Effector CD8-positive, alpha-beta T cell (primary cell): Measurements from ENCODE around the gene NTF3.

Experiments
- DNase-seq: peaks from one replicate; lab custom pipeline; 2025; lab: John Stamatoyannopoulos, UW

The NTF3 gene

DNA sequence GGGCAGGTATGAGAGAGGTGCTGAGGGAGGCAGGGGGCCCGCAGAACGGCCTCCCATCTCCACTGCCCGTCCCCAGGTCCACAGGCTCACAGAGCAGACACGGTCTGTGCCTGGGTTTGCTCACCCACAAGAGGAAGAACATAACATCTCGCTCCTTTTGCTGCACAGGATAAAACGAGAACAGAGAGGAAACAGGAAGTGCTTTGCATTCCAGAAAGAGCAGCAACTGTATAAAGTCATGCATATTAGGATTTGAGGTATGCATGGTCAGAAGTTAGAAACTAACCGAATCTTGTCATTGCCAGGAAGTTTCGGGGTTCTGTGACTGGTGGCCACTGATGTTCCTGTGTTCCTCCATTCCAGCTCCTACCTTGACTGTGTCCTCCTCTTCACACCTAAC is 25.0 kb downstream of the NTF3 start:
- no peak for DNase-seq

DNA sequence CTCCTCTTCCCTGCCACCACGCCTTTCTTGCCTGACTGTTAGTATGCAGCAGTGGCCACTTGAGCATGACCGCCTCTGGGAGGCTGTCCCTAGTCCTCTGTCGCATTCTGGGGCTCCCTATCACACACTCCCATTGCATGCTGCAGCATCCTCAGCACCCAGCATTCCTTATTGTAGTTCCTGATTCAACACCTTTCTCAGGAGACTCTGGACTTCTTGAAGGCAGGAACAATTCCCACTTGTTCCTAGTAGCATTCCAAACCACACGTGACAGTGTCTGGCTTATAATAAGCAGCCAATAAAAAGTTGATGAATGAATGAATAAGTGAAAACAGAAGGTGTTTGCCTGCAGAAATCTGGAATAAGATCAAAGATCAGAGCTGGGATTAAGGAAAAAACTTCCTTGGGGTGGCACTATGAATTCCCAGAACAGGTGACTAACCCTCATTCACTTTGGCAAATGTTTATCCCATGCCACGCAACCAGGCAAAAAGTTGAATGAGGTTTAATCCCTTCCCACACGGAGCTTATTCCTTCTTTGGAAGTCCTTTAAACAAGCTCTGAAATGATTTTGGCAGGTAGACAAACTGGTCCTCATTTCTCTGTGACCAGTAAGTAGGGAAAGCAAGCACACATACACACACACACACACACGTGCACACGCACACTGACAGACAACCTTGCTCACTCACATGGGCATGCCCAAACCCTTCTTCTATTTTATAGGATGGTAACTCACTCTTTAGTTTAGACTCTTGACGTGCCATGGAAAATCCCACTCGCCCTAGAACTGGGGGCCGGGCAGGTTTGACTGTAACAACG is 26.5 kb downstream of the NTF3 start:
- no peak for DNase-seq

DNA sequence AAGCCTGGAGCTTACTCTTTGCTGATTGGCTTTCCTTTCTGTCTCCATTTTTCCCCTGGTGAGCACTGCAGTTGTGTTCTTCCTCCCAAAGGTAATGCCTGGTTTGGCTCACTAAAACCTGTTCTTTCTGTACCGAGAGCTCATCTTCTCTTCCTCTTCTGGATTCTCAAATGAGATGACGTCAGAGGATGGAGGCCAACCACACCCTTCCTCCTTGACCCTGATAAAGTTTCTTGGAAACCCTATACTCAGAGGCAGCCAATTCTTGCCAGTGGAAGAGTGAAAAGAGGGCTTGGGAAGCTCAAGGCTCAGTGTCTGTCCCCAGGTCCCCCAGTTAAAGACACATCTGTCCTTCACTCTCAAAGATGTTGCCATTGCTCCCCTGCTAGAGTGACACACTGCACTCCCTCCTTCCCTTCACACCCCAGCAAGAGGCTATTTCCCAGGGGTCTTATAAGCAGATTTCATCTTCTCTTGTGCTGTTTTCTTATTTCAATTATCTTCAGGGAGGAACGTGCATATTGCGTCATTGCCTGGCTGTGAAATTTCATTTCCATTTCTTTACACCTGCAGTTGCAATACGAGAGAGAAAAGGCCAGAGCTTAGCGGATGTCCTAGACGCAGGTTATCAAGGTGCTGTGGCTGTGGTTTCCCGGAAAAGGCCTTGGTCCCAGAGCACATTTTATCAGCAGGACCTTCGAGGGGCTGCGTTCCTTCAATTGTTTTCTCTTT is 27.3 kb downstream of the NTF3 start:
- DNase-seq = no peak

DNA sequence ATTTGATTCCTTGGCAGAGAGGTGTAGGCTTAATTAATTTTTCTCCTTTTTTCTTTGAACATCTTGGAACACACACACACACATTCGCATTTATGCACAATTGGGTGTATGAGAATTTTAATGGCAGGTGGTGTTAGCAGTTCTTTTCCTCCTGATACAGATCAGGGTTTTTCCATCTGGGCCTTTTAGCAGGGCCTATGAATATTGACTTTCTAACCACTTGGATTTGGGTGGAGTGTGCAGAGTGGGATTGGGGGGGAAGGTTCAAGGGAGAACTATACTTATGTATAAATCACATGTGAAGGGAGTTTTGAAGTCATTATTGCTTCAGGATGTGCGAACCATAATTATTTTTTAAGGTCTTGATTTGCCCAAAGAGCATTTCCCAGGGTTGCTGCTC is 28.9 kb downstream of the NTF3 start:
- DNase-seq = no peak

DNA sequence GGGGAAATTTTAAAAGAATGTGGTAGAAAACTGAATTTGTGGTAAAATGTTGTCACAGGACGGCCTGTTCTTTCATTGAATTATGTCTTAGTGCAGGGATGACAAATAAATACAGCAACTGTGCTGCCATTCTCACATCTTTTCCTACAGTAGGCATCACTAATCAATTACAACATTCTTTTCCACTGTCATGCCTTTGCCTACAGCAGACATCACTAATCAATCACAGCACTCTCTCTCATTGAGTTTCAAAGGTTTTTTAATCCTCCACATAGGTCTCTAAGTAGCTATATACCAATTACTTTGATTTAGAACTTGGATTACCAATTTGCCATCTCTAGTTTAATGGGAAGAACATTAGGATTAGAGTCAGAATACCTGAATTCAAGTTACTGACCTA is 30.1 kb downstream of the NTF3 start:
- DNase-seq = no peak

DNA sequence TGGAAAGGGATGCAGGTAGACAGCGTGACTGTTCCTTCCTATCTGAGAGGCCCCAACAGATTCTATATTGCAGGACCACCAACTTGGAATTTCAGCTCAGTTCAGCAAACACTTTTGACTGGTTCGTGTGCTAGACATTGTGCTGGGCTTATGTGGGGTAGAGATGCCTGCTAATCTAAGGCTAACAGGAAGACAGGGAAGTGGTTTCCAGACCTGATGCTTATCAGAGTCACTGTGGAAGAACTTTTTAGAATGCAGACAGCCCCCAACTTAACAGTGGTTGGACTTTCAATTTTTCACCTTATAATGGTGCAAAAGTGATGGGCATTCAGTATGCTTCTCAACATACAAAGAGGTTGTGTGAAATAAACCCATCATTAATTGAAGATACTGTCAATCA is 32.2 kb downstream of the NTF3 start:
- no peak for DNase-seq

DNA sequence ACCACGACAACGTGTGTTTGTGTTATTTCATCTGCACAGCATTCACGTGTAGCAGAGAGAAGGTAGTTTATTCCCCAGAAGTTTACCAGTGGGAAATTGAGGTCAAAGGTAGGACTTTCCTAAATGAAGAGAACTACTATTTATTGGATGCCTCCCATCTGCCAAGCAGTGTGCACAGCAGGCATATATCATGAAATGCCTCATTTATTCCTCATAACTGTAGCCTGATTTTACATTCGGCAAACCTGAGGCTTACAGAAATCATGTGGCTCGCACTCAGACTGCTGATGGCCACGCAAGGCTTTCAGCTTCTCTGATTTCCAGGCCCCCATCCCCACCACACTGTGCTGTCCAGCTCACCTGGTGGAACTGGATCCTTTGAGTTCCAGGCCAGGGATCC is 33.5 kb downstream of the NTF3 start:
- DNase-seq = no peak

DNA sequence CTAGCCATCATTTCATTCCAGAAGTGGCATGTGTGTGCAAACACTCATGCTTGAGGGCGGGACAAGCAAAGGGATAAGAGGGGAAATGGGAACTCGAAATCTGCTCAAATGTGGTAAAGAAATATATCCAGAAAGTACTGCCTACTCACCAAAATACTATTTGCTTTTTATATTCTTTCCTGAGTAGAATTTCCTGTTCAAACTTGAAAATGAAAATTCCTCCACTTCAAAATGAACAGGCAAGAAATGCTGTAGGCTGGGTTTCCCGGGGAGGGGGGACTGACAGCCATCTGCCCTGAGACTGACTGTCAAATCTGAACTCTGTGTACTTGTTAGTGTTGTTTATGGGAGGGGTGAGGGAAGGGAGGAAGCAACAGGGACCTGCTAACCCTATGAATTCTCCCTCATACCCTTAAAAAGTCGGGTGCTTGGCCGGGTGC is 34.6 kb downstream of the NTF3 start:
- no peak for DNase-seq

DNA sequence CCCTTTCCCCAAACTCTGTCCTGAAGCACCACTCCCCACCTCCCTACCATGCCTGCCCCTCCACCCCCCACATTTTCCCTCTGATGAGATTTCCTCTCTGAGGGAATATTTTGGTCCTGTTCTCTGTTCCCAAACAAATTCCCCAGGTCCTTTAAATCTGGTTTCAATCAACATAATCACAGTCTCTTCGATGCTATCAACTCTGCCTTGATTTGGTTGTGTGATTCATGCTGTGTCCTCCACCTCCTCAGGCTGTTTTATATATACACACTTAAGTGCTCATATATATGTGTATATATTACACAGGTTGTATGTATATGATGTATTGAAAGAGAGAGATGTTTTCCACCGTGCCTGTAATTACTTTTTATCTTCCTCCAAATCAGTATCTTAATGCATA is 36.0 kb downstream of the NTF3 start:
- no peak for DNase-seq

DNA sequence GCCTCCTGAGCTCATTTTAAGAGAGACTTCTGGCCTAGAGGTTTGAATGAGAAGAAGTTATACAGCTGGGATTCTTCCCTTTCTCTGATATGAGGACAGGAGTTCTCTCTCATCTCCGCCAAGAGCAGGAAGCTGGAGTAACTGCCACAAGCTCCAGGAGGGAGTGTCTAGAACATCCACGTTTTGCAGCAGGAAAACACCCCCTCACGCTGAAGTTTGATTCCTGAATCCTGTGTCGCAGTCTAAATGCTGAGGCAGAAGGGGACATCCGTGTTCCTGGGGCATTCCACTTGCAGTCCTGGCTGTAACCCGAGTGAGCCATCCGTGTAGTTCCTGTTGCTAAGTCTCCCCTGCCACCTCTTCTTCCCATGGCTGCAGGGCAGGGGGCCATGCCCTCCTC is 38.3 kb downstream of the NTF3 start:
- DNase-seq = no peak

DNA sequence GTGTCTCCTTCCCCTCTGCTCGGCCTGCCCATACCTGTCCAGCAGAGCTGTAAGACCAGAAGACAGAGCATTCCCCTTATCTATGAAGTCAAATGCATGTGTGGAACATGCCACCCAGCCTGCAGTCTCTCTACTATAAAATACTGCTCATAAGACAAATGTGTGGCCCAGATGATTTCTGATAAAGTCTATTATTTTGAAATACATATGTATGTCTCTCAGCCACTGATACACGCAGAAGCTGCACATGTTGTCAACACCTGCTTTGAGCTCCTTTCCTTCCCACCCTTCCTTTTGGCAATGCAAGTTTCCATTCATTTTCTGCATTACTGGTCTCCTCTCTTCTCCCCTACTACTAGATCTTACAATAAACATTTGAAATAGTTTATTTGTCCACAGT is 38.8 kb downstream of the NTF3 start:
- DNase-seq = no peak

DNA sequence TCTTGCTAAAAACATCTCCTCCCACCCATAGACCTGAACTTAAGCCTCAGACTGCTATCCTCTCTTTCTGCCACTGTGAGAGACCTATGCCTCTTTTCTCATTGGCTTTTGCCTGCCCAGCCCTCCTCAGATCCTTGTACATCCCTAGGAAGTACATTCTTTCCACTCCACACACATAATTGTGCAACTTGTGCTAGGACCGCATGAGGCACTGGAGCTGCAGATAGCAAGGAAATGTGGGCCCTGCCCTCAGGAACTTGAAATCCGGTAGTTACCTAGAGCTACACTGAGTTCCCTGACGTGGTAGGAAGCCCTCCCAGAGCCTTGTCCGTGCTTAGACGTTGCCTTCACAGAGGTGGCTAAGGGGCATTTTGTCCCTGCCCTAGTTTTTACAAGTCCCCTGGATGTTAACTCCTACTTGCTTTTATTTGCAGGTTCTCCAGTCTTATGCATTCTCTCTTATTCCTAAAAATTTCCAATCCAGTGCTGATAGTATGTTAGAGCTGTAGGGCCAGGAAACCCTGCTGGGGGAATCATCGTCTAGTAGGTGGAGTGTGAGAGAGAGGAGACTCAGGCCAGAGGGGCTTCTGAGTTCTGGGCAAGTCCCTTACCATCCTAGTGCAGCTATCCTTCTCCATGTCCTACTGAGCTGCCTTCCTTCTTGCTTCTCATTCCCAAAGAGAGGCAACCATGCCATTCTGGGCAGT is 41.3 kb downstream of the NTF3 start:
- DNase-seq = no peak

DNA sequence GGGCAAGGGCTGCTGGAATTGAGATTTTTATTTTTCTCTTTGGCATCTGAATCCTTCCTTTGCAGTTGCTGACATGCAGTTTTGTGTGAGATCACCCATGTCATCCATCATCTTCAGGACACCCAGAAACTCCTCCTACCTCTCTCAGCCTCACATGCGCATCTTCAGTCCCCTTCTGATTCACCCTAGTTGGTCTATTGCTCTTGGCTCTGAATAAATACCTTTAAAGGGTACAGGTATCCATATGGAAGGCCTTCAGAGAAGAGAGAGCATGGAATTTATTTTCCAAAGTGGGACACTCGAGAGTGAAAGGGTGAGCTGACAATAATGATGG is 41.8 kb downstream of the NTF3 start:
- DNase-seq = no peak

DNA sequence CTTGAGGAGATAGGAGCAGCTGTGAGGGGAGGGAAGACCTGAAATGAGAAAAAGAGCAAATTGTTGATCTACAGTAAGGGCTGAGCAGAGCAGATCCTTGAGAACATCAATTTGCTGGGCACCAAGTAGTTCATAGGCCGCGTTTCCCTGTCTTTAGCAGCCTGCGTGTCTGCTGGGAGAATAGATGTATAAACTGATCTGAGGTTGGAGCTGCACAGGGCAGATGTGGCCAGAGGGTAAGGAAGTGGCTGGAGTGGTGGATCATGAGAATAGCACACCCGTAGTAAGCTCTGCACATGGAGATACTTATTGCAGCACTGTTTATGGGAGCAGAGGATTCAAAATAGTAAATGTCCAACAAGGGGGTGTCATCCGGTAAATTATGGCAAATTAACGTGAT is 44.4 kb downstream of the NTF3 start:
- DNase-seq = no peak

DNA sequence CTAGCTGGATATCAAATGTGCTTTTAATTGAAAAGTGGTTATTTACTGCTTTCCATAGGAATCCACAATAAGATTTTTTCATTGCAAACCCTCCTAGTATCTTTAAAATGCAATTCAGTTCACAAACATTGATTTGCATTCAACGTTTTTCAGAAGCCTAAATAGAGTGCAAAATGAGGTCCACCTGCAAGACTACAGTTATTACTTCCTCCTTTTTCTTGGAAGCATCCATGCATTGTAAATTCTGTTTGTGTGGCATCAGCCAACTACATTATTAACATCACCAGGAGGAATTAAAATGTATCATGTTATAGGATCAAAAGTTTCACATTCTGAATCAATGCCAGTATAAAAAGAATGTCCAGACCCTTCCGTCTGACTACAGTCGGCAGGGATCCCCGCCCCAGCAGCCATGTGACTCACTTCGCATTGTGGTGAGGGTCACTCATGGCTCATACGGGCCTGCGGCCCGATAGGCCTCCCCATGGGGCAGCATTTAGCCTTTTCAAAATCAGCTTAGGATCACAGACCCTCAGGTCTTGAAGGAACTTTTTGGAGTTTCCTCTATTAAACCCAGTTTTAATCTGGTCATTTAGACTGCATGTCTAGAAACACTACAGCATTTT is 46.3 kb downstream of the NTF3 start:
- no peak for DNase-seq

DNA sequence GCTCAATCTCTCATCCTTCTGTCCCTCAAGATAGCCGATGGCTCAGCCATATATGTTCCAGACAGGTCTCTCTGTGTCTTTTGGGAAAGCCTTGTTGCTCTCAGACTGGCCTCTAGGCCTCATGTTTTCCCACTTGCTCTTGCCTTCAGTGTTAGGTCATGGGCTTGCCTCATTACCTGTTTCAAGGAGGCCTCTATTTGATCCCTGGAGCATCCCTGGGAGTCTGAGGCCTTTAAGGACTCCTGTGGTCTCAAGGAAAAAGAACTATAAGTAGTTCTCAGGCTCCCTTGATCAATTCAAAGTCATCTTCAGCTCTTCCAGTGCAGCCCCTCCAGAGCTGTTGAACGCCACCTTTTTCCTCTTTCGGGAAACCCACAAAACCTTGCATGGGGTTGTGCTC is 47.9 kb downstream of the NTF3 start:
- DNase-seq = no peak

DNA sequence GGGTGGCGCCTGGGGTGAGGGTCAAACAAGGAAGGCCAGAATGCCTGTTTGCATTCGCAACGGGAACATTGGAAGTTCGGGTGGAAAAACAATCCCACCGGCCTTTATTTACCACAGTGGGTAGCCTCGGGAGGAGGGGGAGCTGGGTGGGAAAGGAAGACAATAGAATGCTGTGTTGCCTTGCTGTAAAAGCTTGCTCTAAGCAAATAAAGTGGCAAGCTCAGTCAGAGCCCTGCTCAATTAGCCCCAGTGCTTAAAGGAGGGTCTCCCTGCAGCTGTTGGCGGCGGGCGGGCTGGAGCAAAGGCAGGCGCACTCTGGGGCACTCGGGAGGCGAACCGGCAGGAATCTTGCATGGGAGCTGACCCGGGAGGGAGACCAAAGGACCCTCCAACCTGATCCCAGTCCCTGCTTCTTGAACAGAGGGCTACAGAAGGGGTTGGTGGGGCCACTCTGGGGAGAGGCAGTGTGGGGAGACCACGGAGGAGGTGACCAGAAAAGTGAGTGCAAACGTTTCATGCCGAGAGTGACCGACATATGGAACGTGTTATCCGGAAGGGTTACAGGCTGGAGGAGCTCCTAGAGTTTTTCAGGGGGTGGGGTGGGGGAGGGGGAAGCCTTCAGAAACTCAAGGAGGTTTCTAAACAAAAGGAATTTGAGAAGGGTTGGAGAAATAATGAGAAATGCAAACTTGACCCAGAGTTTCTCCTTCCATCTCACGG is 48.5 kb downstream of the NTF3 start:
- DNase-seq = no peak

DNA sequence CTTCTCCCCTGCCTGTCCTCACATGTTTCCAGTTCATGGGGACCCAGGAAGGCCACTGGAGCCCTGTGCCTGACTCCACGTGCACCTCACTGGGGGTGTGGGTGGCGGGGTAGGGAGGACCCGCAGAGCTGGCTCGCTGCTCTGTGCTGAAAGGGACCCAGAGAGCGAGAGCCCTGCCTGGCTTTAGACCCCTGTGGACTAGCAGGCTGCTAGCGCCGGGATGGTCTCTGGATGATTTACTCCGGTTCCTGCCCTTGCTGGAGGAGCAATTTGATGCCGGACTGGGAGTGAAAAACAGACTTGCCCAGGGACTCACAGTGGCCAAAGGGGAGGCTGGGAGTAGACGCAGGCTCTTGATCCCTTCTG is 49.0 kb downstream of the NTF3 start:
- DNase-seq = no peak

DNA sequence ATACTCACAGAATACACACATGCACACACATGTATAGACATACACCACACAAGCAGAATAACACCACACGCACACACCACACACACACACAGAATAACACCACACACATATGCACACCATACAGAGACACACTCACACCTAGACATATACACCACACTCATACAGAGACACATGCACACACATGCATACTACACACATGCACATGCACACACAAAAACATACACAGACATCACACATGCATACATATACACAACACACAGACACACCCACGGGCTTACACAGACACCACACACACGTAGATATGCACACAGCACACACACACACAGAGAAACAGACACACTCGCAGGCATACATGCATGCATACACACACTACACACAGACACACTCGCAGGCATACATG is 49.7 kb downstream of the NTF3 start:
- no peak for DNase-seq

DNA sequence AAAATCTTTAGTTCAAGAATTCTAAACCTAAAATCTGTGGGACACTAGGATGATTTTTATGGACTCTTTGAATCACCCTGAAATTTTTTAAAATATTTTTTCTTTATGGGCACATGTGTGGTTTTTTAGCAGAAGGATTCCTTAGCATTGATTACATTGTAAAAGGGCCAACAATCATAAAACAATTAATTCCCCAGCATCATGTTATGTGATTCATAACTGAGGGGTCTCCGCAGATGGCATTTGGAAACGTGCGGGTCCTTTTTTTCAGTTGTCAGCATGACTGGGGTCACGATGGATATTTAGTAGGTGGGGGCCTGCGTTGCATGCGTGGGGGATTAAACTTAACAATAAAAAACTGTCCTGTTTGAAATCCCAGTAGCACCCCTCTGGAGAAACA is 52.5 kb downstream of the NTF3 start:
- no peak for DNase-seq

DNA sequence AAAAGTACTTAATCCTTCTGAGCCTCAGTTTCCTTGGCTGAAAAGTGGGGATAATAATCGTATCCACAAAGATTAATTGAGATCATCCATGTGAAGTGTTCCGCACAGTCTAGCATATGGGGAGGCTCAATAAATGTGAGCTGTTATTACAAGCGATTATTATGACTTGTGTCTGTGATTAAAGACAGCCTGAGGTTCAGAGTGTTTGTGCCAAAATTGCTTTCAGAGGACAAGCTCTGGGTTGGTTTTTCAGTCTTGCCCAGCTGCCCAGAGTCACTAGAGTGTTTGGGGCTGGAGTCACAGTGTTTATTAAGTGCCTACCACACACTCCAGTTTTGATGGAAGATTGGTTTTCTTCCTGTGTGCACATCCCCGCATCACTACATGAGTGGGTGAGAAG is 53.5 kb downstream of the NTF3 start:
- no peak for DNase-seq

DNA sequence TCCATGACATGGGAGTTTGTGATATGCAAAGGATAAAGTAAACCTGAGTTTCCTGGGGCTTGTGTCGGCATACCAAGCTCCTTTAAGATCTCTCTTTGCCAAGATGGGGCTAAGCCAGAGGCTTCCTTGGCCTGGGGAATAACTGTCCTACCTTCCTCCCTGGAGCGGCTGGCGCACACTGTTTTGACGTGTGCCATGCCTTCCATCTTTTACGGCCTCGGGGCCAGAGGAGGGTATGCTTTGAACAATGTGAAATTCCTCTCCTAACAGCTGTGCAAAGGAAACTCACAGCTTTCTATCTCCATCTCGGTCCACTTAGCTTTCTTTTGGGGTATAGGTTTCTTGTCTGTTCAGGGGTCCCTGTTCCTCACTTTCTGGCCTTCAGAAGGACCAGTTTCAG is 55.2 kb downstream of the NTF3 start:
- DNase-seq = no peak
